Activated effector memory CD4-positive, alpha-beta T cell treated with Interleukin-2 at 50 U/mL for 16 hours (primary cell): ENCODE results near the gene SPRN.
"Not testable (repeated sequence)": the region's sequence is repeated elsewhere in the genome, so short reads cannot be mapped to it uniquely, and the experiment has no call there.

Experiments
- DNase-seq: peaks from one replicate; pipeline ENCODE4 v3.0.0-alpha.2; 2020

The SPRN gene

GRCh38 chr10:133405272-133405671, 19.2 kb downstream of the SPRN start:
- no peak for DNase-seq

GRCh38 chr10:133403784-133404183, 20.6 kb downstream of the SPRN start:
- no peak for DNase-seq

- DNase-seq = no peak
Observed at GRCh38 chr10:133403359-133403758, 21.1 kb downstream of the SPRN start.

GRCh38 chr10:133401981-133402725, 22.3 kb downstream of the SPRN start:
- DNase-seq = no peak

GRCh38 chr10:133401500-133401899, 22.9 kb downstream of the SPRN start:
- no peak for DNase-seq

GRCh38 chr10:133400624-133401424, 23.6 kb downstream of the SPRN start:
- no peak for DNase-seq

- DNase-seq = no peak
Observed at GRCh38 chr10:133399123-133399601, 25.3 kb downstream of the SPRN start.

GRCh38 chr10:133397938-133398337, 26.5 kb downstream of the SPRN start:
- no peak for DNase-seq

- DNase-seq = no peak
Observed at GRCh38 chr10:133396035-133396624, 28.3 kb downstream of the SPRN start.

- DNase-seq = no peak
Observed at GRCh38 chr10:133394801-133395221, 29.6 kb downstream of the SPRN start.

- DNase-seq = peak; percentile 91
Observed at GRCh38 chr10:133394064-133394663, 30.3 kb downstream of the SPRN start, which contains the start of gene MTG1. TSS of gene MTG1 (plus strand) at chr10:133394157. CDS start at chr10:133394221, 64 bp downstream.

- DNase-seq = no peak
Observed at GRCh38 chr10:133393401-133394063, 30.9 kb downstream of the SPRN start.

GRCh38 chr10:133391761-133392518, 32.5 kb downstream of the SPRN start:
- no peak for DNase-seq

GRCh38 chr10:133391249-133391635, 33.2 kb downstream of the SPRN start:
- no peak for DNase-seq

GRCh38 chr10:133390597-133391248, 33.7 kb downstream of the SPRN start:
- DNase-seq = no peak

GRCh38 chr10:133388973-133389818, 35.2 kb downstream of the SPRN start:
- peak; percentile 27 for DNase-seq

GRCh38 chr10:133388236-133388972, 36.0 kb downstream of the SPRN start:
- DNase-seq = no peak

GRCh38 chr10:133386951-133387350, 37.5 kb downstream of the SPRN start:
- not testable (repeated sequence) for DNase-seq

- DNase-seq = no peak
Observed at GRCh38 chr10:133385214-133385613, 39.2 kb downstream of the SPRN start.
